ENCODE results near the gene PEX1.
"Not testable (repeated sequence)": the region's sequence is repeated elsewhere in the genome, so short reads cannot be mapped to it uniquely, and the experiment has no call there.

The PEX1 gene

GRCh38 chr7:92485974-92486373, 42.3 kb downstream of the PEX1 start:
- H3K27ac ChIP-seq (ENCODE audit: low read length, poor library complexity, severe bottlenecking) = no peak overlapping the region
- peaks cover 8 to 52% of the 10 kb centered on the region in 2 experiments for H3K36me3 ChIP-seq (ENCODE audit: control insufficient read depth in 1 of 2, insufficient read depth in 2 of 2, low read depth in 1 of 2, low read length in 2 of 2)
- no peak overlapping the region for H2BK12ac ChIP-seq (ENCODE audit: low read length in 2 of 2)
- no peak overlapping the region for H2AK5ac ChIP-seq (ENCODE audit: low read length, severe bottlenecking)
- 100% methylated on average over 1 of the region's 2 CpGs for WGBS
- H3K18ac ChIP-seq (ENCODE audit: low read depth in 1 of 2, low read length in 2 of 2) = no peak overlapping the region
- H3K4me2 ChIP-seq (ENCODE audit: low read length, poor library complexity, severe bottlenecking) = no peak overlapping the region
- H3K27me3 ChIP-seq (ENCODE audit: control insufficient read depth in 1 of 2, insufficient read depth in 1 of 2, low read length in 2 of 2) = no peaks in the 10 kb centered on the region
- H4K8ac ChIP-seq (ENCODE audit: low read length) = no peak overlapping the region
- H4K91ac ChIP-seq (ENCODE audit: low read length) = no peak overlapping the region
- no peak overlapping the region for H2BK15ac ChIP-seq (ENCODE audit: low read depth, poor library complexity, severe bottlenecking)
- no peaks in the 10 kb centered on the region for H3K79me1 ChIP-seq (replicated peaks; ENCODE audit: low read length, poor library complexity, severe bottlenecking)
- no peak overlapping the region for H3K4me3 ChIP-seq (ENCODE audit: insufficient read depth in 1 of 2, low read depth in 1 of 2, low read length in 2 of 2)
- H3K4ac ChIP-seq (ENCODE audit: low read depth in 1 of 2, low read length in 2 of 2) = no peak overlapping the region
- DNase-seq = no peak
- H3K4me1 ChIP-seq (ENCODE audit: control insufficient read depth, insufficient read depth, low read depth, low read length) = no peaks in the 10 kb centered on the region
- H2BK5ac ChIP-seq (ENCODE audit: low read depth, low read length, poor library complexity, severe bottlenecking) = no peak overlapping the region
- H3K9ac ChIP-seq (ENCODE audit: low read length) = no peak overlapping the region
- no peak overlapping the region for H3K14ac ChIP-seq (ENCODE audit: low read length in 2 of 2)
- no peak overlapping the region for H2BK120ac ChIP-seq (ENCODE audit: low read depth, low read length)
- no peak overlapping the region for H2AFZ ChIP-seq (ENCODE audit: low read depth, low read length)
- no peaks in the 10 kb centered on the region for H3K9me3 ChIP-seq (ENCODE audit: control insufficient read depth, low read length)
- H3K23ac ChIP-seq (ENCODE audit: low read length in 2 of 2) = no peak overlapping the region

- Histone ChIP-seq H3K79me1 (replicated peaks; ENCODE audit: low read length, poor library complexity, severe bottlenecking) (no peaks in the 10 kb centered on the region), H3K4ac (ENCODE audit: low read depth in 1 of 2, low read length in 2 of 2) (no peak overlapping the region), H3K23ac (ENCODE audit: low read length in 2 of 2) (no peak overlapping the region), H3K36me3 (ENCODE audit: control insufficient read depth in 1 of 2, insufficient read depth in 2 of 2, low read depth in 1 of 2, low read length in 2 of 2) (peaks cover 8 to 46% of the 10 kb centered on the region in 2 experiments), H3K27ac (ENCODE audit: low read length, poor library complexity, severe bottlenecking) (no peak overlapping the region), H2BK12ac (ENCODE audit: low read length in 2 of 2) (no peak overlapping the region), H3K4me1 (ENCODE audit: control insufficient read depth, insufficient read depth, low read depth, low read length) (no peaks in the 10 kb centered on the region), H2AK5ac (ENCODE audit: low read length, severe bottlenecking) (no peak overlapping the region), H4K8ac (ENCODE audit: low read length) (no peak overlapping the region), H3K4me2 (ENCODE audit: low read length, poor library complexity, severe bottlenecking) (no peak overlapping the region), H2BK5ac (ENCODE audit: low read depth, low read length, poor library complexity, severe bottlenecking) (no peak overlapping the region), H3K9me3 (ENCODE audit: control insufficient read depth, low read length) (no peaks in the 10 kb centered on the region), H2BK120ac (ENCODE audit: low read depth, low read length) (no peak overlapping the region), H3K9ac (ENCODE audit: low read length) (no peak overlapping the region), H2BK15ac (ENCODE audit: low read depth, poor library complexity, severe bottlenecking) (no peak overlapping the region), H3K18ac (ENCODE audit: low read depth in 1 of 2, low read length in 2 of 2) (no peak overlapping the region), H3K14ac (ENCODE audit: low read length in 2 of 2) (no peak overlapping the region), H3K4me3 (ENCODE audit: insufficient read depth in 1 of 2, low read depth in 1 of 2, low read length in 2 of 2) (no peak overlapping the region), H4K91ac (ENCODE audit: low read length) (no peak overlapping the region), H3K27me3 (ENCODE audit: control insufficient read depth in 1 of 2, insufficient read depth in 1 of 2, low read length in 2 of 2) (no peaks in the 10 kb centered on the region), H2AFZ (ENCODE audit: low read depth, low read length) (no peak overlapping the region)
- DNase-seq = no peak
- WGBS = 100% methylated on average over 2 of the region's 2 CpGs
These were observed 42.9 kb downstream of the PEX1 start for GRCh38 chr7:92485267-92485892.

GRCh38 chr7:92484226-92484625, 44.1 kb downstream of the PEX1 start:
- not testable (repeated sequence) for H2BK120ac ChIP-seq (ENCODE audit: low read depth, low read length); H3K27me3 ChIP-seq (ENCODE audit: control insufficient read depth in 1 of 2, insufficient read depth in 1 of 2, low read length in 2 of 2); H2BK5ac ChIP-seq (ENCODE audit: low read depth, low read length, poor library complexity, severe bottlenecking); DNase-seq; H4K8ac ChIP-seq (ENCODE audit: low read length); H4K91ac ChIP-seq (ENCODE audit: low read length); H3K4me3 ChIP-seq (ENCODE audit: insufficient read depth in 1 of 2, low read depth in 1 of 2, low read length in 2 of 2); H3K23ac ChIP-seq (ENCODE audit: low read length in 2 of 2); H3K14ac ChIP-seq (ENCODE audit: low read length in 2 of 2); H3K18ac ChIP-seq (ENCODE audit: low read depth in 1 of 2, low read length in 2 of 2); H3K27ac ChIP-seq (ENCODE audit: low read length, poor library complexity, severe bottlenecking); H2BK12ac ChIP-seq (ENCODE audit: low read length in 2 of 2); H3K9ac ChIP-seq (ENCODE audit: low read length); H3K9me3 ChIP-seq (ENCODE audit: control insufficient read depth, low read length); H2AFZ ChIP-seq (ENCODE audit: low read depth, low read length); H3K4ac ChIP-seq (ENCODE audit: low read depth in 1 of 2, low read length in 2 of 2); H2BK15ac ChIP-seq (ENCODE audit: low read depth, poor library complexity, severe bottlenecking); H2AK5ac ChIP-seq (ENCODE audit: low read length, severe bottlenecking); H3K79me1 ChIP-seq (replicated peaks; ENCODE audit: low read length, poor library complexity, severe bottlenecking); H3K4me2 ChIP-seq (ENCODE audit: low read length, poor library complexity, severe bottlenecking); H3K4me1 ChIP-seq (ENCODE audit: control insufficient read depth, insufficient read depth, low read depth, low read length)
- H3K36me3 ChIP-seq (ENCODE audit: control insufficient read depth in 1 of 2, insufficient read depth in 2 of 2, low read depth in 1 of 2, low read length in 2 of 2) = peaks cover 8 to 37% of the 10 kb centered on the region in 2 experiments
- WGBS = 95% methylated on average over 6 of the region's 6 CpGs

- not testable (repeated sequence) for H4K8ac ChIP-seq (ENCODE audit: low read length); H3K18ac ChIP-seq (ENCODE audit: low read depth in 1 of 2, low read length in 2 of 2); H3K4me3 ChIP-seq (ENCODE audit: insufficient read depth in 1 of 2, low read depth in 1 of 2, low read length in 2 of 2); H2BK12ac ChIP-seq (ENCODE audit: low read length in 2 of 2); H3K4me1 ChIP-seq (ENCODE audit: control insufficient read depth, insufficient read depth, low read depth, low read length); H3K79me1 ChIP-seq (replicated peaks; ENCODE audit: low read length, poor library complexity, severe bottlenecking); H3K9me3 ChIP-seq (ENCODE audit: control insufficient read depth, low read length); H2BK5ac ChIP-seq (ENCODE audit: low read depth, low read length, poor library complexity, severe bottlenecking); H2AK5ac ChIP-seq (ENCODE audit: low read length, severe bottlenecking); H3K14ac ChIP-seq (ENCODE audit: low read length in 2 of 2); H3K27ac ChIP-seq (ENCODE audit: low read length, poor library complexity, severe bottlenecking); H3K27me3 ChIP-seq (ENCODE audit: control insufficient read depth in 1 of 2, insufficient read depth in 1 of 2, low read length in 2 of 2); H3K4me2 ChIP-seq (ENCODE audit: low read length, poor library complexity, severe bottlenecking); H4K91ac ChIP-seq (ENCODE audit: low read length); DNase-seq; H3K23ac ChIP-seq (ENCODE audit: low read length in 2 of 2); H2BK120ac ChIP-seq (ENCODE audit: low read depth, low read length); H2AFZ ChIP-seq (ENCODE audit: low read depth, low read length); H2BK15ac ChIP-seq (ENCODE audit: low read depth, poor library complexity, severe bottlenecking); H3K9ac ChIP-seq (ENCODE audit: low read length); H3K4ac ChIP-seq (ENCODE audit: low read depth in 1 of 2, low read length in 2 of 2)
- H3K36me3 ChIP-seq (ENCODE audit: control insufficient read depth in 1 of 2, insufficient read depth in 2 of 2, low read depth in 1 of 2, low read length in 2 of 2) = peaks cover 8 to 31% of the 10 kb centered on the region in 2 experiments
- WGBS = 52% methylated on average over 5 of the region's 6 CpGs
These were observed 44.7 kb downstream of the PEX1 start for GRCh38 chr7:92483624-92484023.

Data from mesenchymal stem cell (in vitro differentiated cells and primary cell).